GM18951 (cell line): ENCODE data around the gene RPRD2.

ENCODE experiments used
- POLR2A ChIP-seq: IDR thresholded peaks from 4 replicates; pipeline ENCODE4 v1.6.1; 2011; ENCODE audit warnings: mild to moderate bottlenecking; ENCODE audit not compliant: insufficient read length, insufficient read depth; ENCODE audit errors: extremely low read depth
- in situ Hi-C: fragments of 300-500 bp; cut with MboI; formaldehyde crosslinking; loops from one replicate; pipeline ENCODE4 v1.12.0; 2022; ENCODE audit warnings: low sequenced_read_pairs, mixed read lengths, inconsistent platforms; ENCODE audit not compliant: unreplicated experiment

The RPRD2 gene

GRCh38 chr1:150472601-150473200, 108.8 kb downstream of the RPRD2 start:
- TF ChIP-seq POLR2A, result no peak

GRCh38 chr1:150473659-150474058, 109.7 kb downstream of the RPRD2 start:
- TF ChIP-seq POLR2A, result no peak
- in situ Hi-C loops, result no loop called here

More at GRCh38 chr1:150472601-150473200, 108.8 kb downstream of the RPRD2 start:
- in situ Hi-C loops, result no loop called here

- in situ Hi-C loops, result no loop called here
- TF ChIP-seq POLR2A, result no peak
Observed at GRCh38 chr1:150474869-150475268, 110.9 kb downstream of the RPRD2 start.

GRCh38 chr1:150476754-150477153, 112.8 kb downstream of the RPRD2 start:
- in situ Hi-C loops, result no loop called here
- no peak for TF ChIP-seq POLR2A

- no peak for TF ChIP-seq POLR2A
- in situ Hi-C loops, result no loop called here
Observed at GRCh38 chr1:150477320-150477719, 113.4 kb downstream of the RPRD2 start.

GRCh38 chr1:150477733-150478132, 113.8 kb downstream of the RPRD2 start:
- no peak for TF ChIP-seq POLR2A
- in situ Hi-C loops, result no loop called here

GRCh38 chr1:150479370-150479769, 115.4 kb downstream of the RPRD2 start:
- no peak for TF ChIP-seq POLR2A
- in situ Hi-C loops, result no loop called here

GRCh38 chr1:150479927-150480352, 116.0 kb downstream of the RPRD2 start:
- in situ Hi-C loops, result no loop called here
- TF ChIP-seq POLR2A, result no peak

GRCh38 chr1:150484431-150484830, 120.5 kb downstream of the RPRD2 start:
- no peak for TF ChIP-seq POLR2A
- in situ Hi-C loops, result no loop called here

GRCh38 chr1:150484861-150485260, 120.9 kb downstream of the RPRD2 start:
- in situ Hi-C loops, result no loop called here
- no peak for TF ChIP-seq POLR2A

GRCh38 chr1:150486966-150487762, 123.2 kb downstream of the RPRD2 start, which contains the start of gene TARS2:
TARS2 (plus strand) TSS chr1:150487419; CDS start chr1:150487451, 32 bp downstream.
- in situ Hi-C loops, result no loop called here
- TF ChIP-seq POLR2A, result peak; percentile 91

- in situ Hi-C loops, result no loop called here
- no peak for TF ChIP-seq POLR2A
Observed at GRCh38 chr1:150487763-150488115, 123.8 kb downstream of the RPRD2 start.

- in situ Hi-C loops, result no loop called here
- TF ChIP-seq POLR2A, result no peak
Observed at GRCh38 chr1:150493175-150493574, 129.2 kb downstream of the RPRD2 start.

- no peak for TF ChIP-seq POLR2A
- in situ Hi-C loops, result no loop called here
Observed at GRCh38 chr1:150498342-150498741, 134.4 kb downstream of the RPRD2 start.

- in situ Hi-C loops, result no loop called here
- TF ChIP-seq POLR2A, result no peak
Observed at GRCh38 chr1:150505431-150505830, 141.5 kb downstream of the RPRD2 start.
